Trophoblast cell (in vitro differentiated cells and primary cell): ENCODE measurements around the gene LRMDA.

Experiments used
- DNase-seq, 2 donors: peaks; one replicate each; pipeline ENCODE4 v3.0.0-alpha.2; 2016
- H2AFZ ChIP-seq: 2 replicates; pipeline ENCODE4 v1.6.1; 2013; ENCODE audit warnings: low read length, moderate library complexity, mild to moderate bottlenecking; ENCODE audit not compliant: insufficient read depth, poor library complexity
- H2AK5ac ChIP-seq: 2 replicates; pipeline ENCODE4 v1.6.1; 2013; ENCODE audit warnings: mild to moderate bottlenecking, low read length
- H2BK120ac ChIP-seq: 2 replicates; pipeline ENCODE4 v1.6.1; 2013; ENCODE audit warnings: low read length, mild to moderate bottlenecking, moderate library complexity; ENCODE audit not compliant: insufficient read depth, poor library complexity
- H2BK12ac ChIP-seq: 2 replicates; pipeline ENCODE4 v1.6.1; 2013; ENCODE audit warnings: mild to moderate bottlenecking, low read length, moderate library complexity
- H2BK5ac ChIP-seq: 2 replicates; pipeline ENCODE4 v1.6.1; 2013; ENCODE audit warnings: low read length, low read depth, moderate library complexity, mild to moderate bottlenecking; ENCODE audit not compliant: poor library complexity
- H3K14ac ChIP-seq: 2 replicates; pipeline ENCODE4 v1.6.1; 2013; ENCODE audit warnings: mild to moderate bottlenecking, low read length
- H3K18ac ChIP-seq: 2 replicates; pipeline ENCODE4 v1.6.1; 2013; ENCODE audit warnings: mild to moderate bottlenecking, low read length
- H3K23ac ChIP-seq: 2 replicates; pipeline ENCODE4 v1.6.1; 2013; ENCODE audit warnings: low read length
- H3K27ac ChIP-seq: 2 replicates; pipeline ENCODE4 v1.5.1; 2013; ENCODE audit warnings: low read depth, mild to moderate bottlenecking, inconsistent platforms, low read length, moderate library complexity
- H3K27me3 ChIP-seq: 2 replicates; pipeline ENCODE4 v1.6.1; 2013; ENCODE audit warnings: inconsistent platforms, mild to moderate bottlenecking, low read length, moderate library complexity; ENCODE audit not compliant: insufficient read depth
- H3K36me3 ChIP-seq, 2 experiments: 1 replicate in 1 of 2; 2 replicates in 1 of 2; pipeline ENCODE4 v1.6.1; 2013; ENCODE audit warnings: low read length in 2 of 2, mild to moderate bottlenecking in 2 of 2, moderate library complexity in 1 of 2; ENCODE audit not compliant: insufficient read depth in 2 of 2, control insufficient read depth in 1 of 2
- H3K4ac ChIP-seq: 2 replicates; pipeline ENCODE4 v1.6.1; 2013; ENCODE audit warnings: low read depth, mild to moderate bottlenecking, low read length, moderate library complexity
- H3K4me1 ChIP-seq, 2 experiments: 1 replicate in 1 of 2; 2 replicates in 1 of 2; pipeline ENCODE4 v1.6.1; 2013; ENCODE audit warnings: low read length in 2 of 2, mild to moderate bottlenecking in 2 of 2, moderate library complexity in 1 of 2; ENCODE audit not compliant: insufficient read depth in 2 of 2, control insufficient read depth in 1 of 2
- H3K4me2 ChIP-seq: 2 replicates; pipeline ENCODE4 v1.6.1; 2013; ENCODE audit warnings: inconsistent platforms, mild to moderate bottlenecking, low read length, moderate library complexity
- H3K4me3 ChIP-seq: 2 replicates; pipeline ENCODE4 v1.5.1; 2013; ENCODE audit warnings: mild to moderate bottlenecking, low read depth, low read length, inconsistent platforms
- H3K79me1 ChIP-seq: one replicate; pipeline ENCODE4 v1.6.1; 2013; ENCODE audit warnings: low read length
- H3K79me2 ChIP-seq: 2 replicates; pipeline ENCODE4 v1.6.1; 2013; ENCODE audit warnings: low read length, mild to moderate bottlenecking; ENCODE audit not compliant: control insufficient read depth, insufficient read depth, poor library complexity
- H3K9ac ChIP-seq: 2 replicates; pipeline ENCODE4 v1.6.1; 2013; ENCODE audit warnings: mild to moderate bottlenecking, low read length
- H3K9me3 ChIP-seq: 2 replicates; pipeline ENCODE4 v1.6.1; 2013; ENCODE audit warnings: low read depth, mild to moderate bottlenecking, control low read depth, inconsistent platforms, low read length; ENCODE audit not compliant: insufficient read depth
- H4K12ac ChIP-seq: 2 replicates; pipeline ENCODE4 v1.6.1; 2013; ENCODE audit warnings: low read depth, mild to moderate bottlenecking, low read length, moderate library complexity
- H4K8ac ChIP-seq: 2 replicates; pipeline ENCODE4 v1.6.1; 2013; ENCODE audit warnings: low read depth, mild to moderate bottlenecking, low read length, moderate library complexity
- H4K91ac ChIP-seq: one replicate; pipeline ENCODE4 v1.6.1; 2013; ENCODE audit warnings: low read depth, mild to moderate bottlenecking, low read length, moderate library complexity
- WGBS: extraction: QIAGEN DNeasy Blood & Tissue Kit; methylation state at CpG from one replicate; pipeline ENCODE4 v1.1.7; 2013; ENCODE audit warnings: missing lambda C conversion rate; ENCODE audit not compliant: insufficient read length, insufficient coverage; ENCODE audit errors: extremely low coverage; 5-methylcytosine and 5-hydroxymethylcytosine counted together

LRMDA gene

DNA sequence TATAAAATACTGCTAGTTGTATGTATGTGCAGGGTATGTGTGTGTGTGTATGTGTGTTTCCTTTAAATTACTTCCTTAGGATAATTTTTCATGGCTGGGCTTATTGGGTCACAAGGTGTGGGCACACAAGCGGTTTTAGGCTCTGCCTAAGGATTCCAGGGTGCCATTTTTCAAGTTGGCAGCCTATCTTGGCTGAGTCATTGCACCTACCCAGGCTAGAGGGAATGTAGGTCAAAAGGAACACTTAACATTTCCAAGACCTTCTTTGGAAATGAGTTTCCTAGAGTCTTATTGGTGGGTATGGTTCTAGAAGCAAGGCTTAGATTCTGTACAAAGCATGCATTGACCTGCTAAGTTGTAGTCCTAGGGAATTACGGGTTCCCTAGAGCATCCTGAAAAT is 642.1 kb downstream of the LRMDA start:
- no peaks in the 10 kb centered on the region for H3K36me3 ChIP-seq
- H3K27ac ChIP-seq, result no peak overlapping the region
- no peaks in the 10 kb centered on the region for H3K4me1 ChIP-seq
- H4K91ac ChIP-seq, result no peak overlapping the region
- H3K14ac ChIP-seq, result no peak overlapping the region
- no peak overlapping the region for H4K12ac ChIP-seq
- no peaks in the 10 kb centered on the region for H3K79me2 ChIP-seq
- no peak overlapping the region for H2AFZ ChIP-seq
- H3K23ac ChIP-seq, result no peak overlapping the region
- no peak for DNase-seq
- no peak overlapping the region for H4K8ac ChIP-seq
- H3K27me3 ChIP-seq, result no peaks in the 10 kb centered on the region
- no peak overlapping the region for H2BK5ac ChIP-seq
- WGBS, result no CpG with 5 or more reads among the region's 2 CpGs
- no peaks in the 10 kb centered on the region for H3K79me1 ChIP-seq
- no peak overlapping the region for H3K18ac ChIP-seq
- peaks cover 1% of the 10 kb centered on the region for H3K9me3 ChIP-seq
- no peak overlapping the region for H3K4ac ChIP-seq
- no peak overlapping the region for H3K4me2 ChIP-seq
- no peak overlapping the region for H2BK12ac ChIP-seq
- H2AK5ac ChIP-seq, result no peak overlapping the region
- H2BK120ac ChIP-seq, result no peak overlapping the region
- H3K9ac ChIP-seq, result no peak overlapping the region
- no peak overlapping the region for H3K4me3 ChIP-seq

DNA sequence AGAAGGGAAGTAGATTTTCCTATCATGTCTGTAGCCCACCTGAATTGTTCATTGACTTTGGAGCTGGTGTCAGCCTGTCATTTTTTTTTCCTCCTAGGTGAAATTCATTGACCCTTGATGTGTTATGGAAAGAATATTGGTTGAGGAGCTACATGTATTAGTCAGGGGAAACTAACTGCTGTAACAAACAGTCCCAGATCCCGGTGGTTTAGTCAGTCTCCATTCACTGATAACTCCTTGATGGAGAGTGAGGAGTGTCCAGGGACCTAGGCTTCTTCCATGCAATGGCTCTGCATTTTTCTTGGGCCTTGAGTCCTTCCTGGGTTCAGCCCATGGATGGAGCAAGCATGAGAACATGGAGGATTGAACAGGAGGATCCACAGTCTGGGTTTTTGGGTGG is 643.2 kb downstream of the LRMDA start:
- H3K9ac ChIP-seq, result no peak overlapping the region
- H3K27me3 ChIP-seq, result no peaks in the 10 kb centered on the region
- H3K79me1 ChIP-seq, result no peaks in the 10 kb centered on the region
- no peak for DNase-seq
- H3K4me1 ChIP-seq, result no peaks in the 10 kb centered on the region
- no peak overlapping the region for H3K14ac ChIP-seq
- no peak overlapping the region for H4K91ac ChIP-seq
- H3K79me2 ChIP-seq, result no peaks in the 10 kb centered on the region
- no peak overlapping the region for H4K12ac ChIP-seq
- H2AFZ ChIP-seq, result no peak overlapping the region
- H2AK5ac ChIP-seq, result no peak overlapping the region
- no peak overlapping the region for H2BK5ac ChIP-seq
- no peak overlapping the region for H3K27ac ChIP-seq
- H3K9me3 ChIP-seq, result peaks cover 1% of the 10 kb centered on the region
- no peak overlapping the region for H3K18ac ChIP-seq
- no peak overlapping the region for H3K4me3 ChIP-seq
- H2BK120ac ChIP-seq, result no peak overlapping the region
- no peak overlapping the region for H3K4me2 ChIP-seq
- no peak overlapping the region for H2BK12ac ChIP-seq
- no peaks in the 10 kb centered on the region for H3K36me3 ChIP-seq
- H4K8ac ChIP-seq, result no peak overlapping the region
- H3K4ac ChIP-seq, result no peak overlapping the region
- no CpG with 5 or more reads among the region's 1 CpG for WGBS
- no peak overlapping the region for H3K23ac ChIP-seq

DNA sequence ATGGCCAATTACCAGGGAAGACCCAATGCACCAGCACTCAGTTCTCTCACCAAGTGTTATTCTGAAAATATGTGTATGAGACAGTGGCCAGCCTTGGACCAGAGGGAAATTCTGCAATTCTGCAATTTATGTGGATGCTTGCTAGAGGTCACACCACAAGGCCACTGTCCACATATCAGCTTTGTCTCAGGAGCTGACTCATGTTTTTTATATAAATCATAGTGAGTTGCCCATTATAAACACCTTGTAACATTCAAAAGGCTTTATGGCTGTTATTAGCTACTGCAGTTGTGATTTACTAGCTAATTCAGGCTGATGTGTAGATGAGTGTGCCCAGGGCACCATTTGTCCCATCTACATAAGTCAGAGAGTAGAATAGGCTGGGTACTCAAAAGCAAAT is 649.0 kb downstream of the LRMDA start:
- Histone ChIP-seq H3K79me1 (peaks cover 4% of the 10 kb centered on the region), H3K79me2 (no peaks in the 10 kb centered on the region), H4K8ac (no peak overlapping the region), H3K9ac (no peak overlapping the region), H3K14ac (no peak overlapping the region), H3K27me3 (no peaks in the 10 kb centered on the region), H2AFZ (no peak overlapping the region), H2BK120ac (no peak overlapping the region), H2AK5ac (peak overlapping the region; percentile 35), H4K12ac (no peak overlapping the region), H3K4ac (no peak overlapping the region), H3K9me3 (no peaks in the 10 kb centered on the region), H3K4me2 (no peak overlapping the region), H3K27ac (no peak overlapping the region), H3K18ac (no peak overlapping the region), H3K36me3 (no peaks in the 10 kb centered on the region), H3K4me3 (no peak overlapping the region), H3K23ac (no peak overlapping the region), H3K4me1 (peaks cover 4 to 7% of the 10 kb centered on the region in 2 experiments), H2BK5ac (no peak overlapping the region), H2BK12ac (no peak overlapping the region), H4K91ac (peak overlapping the region; percentile 28)
- no peak for DNase-seq

DNA sequence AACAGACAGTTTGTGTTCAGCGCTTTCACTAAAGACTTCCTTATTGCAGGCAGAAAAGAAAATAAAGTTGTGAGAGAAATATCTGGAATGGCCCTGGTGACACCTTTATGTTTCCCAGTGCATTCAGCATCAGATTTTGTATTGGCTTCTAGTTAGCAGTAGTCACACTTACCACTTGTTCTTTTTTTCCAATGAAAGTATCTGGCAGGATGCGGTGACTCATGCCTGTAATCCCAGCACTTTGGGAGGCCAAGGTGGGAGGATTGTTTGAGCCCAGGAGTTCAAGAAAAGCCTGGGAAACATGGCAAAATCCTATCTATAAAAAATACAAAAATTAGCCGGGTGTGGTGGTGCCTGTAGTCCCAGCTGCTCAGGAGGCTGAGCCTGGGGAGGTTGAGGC is 649.6 kb downstream of the LRMDA start:
- Histone ChIP-seq H3K27ac (no peak overlapping the region), H3K9me3 (no peaks in the 10 kb centered on the region), H3K4ac (no peak overlapping the region), H3K9ac (no peak overlapping the region), H3K14ac (no peak overlapping the region), H3K4me1 (peaks cover 6 to 11% of the 10 kb centered on the region in 2 experiments), H3K4me2 (no peak overlapping the region), H3K23ac (no peak overlapping the region), H2BK12ac (peak overlapping the region; percentile 70), H3K79me1 (peaks cover 6% of the 10 kb centered on the region), H3K36me3 (no peaks in the 10 kb centered on the region), H3K18ac (no peak overlapping the region), H2BK120ac (no peak overlapping the region), H2BK5ac (no peak overlapping the region), H3K79me2 (peaks cover 2% of the 10 kb centered on the region), H4K91ac (peak overlapping the region; percentile 64), H3K4me3 (no peak overlapping the region), H4K12ac (no peak overlapping the region), H2AK5ac (peak overlapping the region; percentile 35), H3K27me3 (no peaks in the 10 kb centered on the region), H4K8ac (no peak overlapping the region), H2AFZ (no peak overlapping the region)
- no CpG with 5 or more reads among the region's 3 CpGs for WGBS
- no peak for DNase-seq
